ENCODE results near the gene PDIA6.

The PDIA6 gene

DNA sequence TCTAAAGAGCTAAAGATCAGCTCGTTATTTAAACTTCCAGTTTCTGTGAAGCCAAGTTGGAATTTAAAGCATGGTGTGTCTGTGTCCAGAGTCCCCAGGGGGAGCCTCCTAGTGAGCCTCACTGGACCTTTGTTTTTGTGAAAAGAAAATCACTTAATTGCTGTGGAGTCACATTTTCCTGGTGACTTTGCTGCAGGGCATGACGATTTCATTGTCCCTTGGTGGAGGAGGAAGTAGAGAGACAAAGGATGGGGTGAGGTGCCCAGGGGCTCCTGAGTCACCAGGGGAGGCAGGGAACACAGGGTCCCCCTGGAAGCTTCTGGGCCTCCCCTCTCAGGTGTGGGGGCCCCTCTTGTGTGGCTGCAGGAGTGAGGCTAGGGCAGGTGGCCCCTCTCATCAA, 71.4 kb downstream of the PDIA6 start:
- H3K4me2 ChIP-seq (ENCODE audit: low read length), result no peak overlapping the region
- no peaks in the 10 kb centered on the region for H3K79me2 ChIP-seq (ENCODE audit: insufficient read depth, low read length)
- H3K27ac ChIP-seq (ENCODE audit: low read depth, low read length, poor library complexity, severe bottlenecking), result no peak overlapping the region
- H3K9me3 ChIP-seq (ENCODE audit: low read length), result no peaks in the 10 kb centered on the region
- H4K20me1 ChIP-seq (ENCODE audit: insufficient read depth, low read length), result no peaks in the 10 kb centered on the region
- H3K36me3 ChIP-seq (ENCODE audit: insufficient read depth, low read length), result no peaks in the 10 kb centered on the region
- no peak overlapping the region for H3K4me3 ChIP-seq (ENCODE audit: low read depth, low read length, poor library complexity, severe bottlenecking)
- no peaks in the 10 kb centered on the region for H3K27me3 ChIP-seq (ENCODE audit: insufficient read depth, low read length)
- H3K4me1 ChIP-seq (ENCODE audit: insufficient read depth, low read length, severe bottlenecking), result peaks cover 17% of the 10 kb centered on the region
- no peaks in the 10 kb centered on the region for H3K9me2 ChIP-seq (ENCODE audit: low read depth, low read length)
- H3F3A ChIP-seq (ENCODE audit: insufficient read depth, low read length), result no peaks in the 10 kb centered on the region; the same call in 1 of the 2 replicates
- no peak overlapping the region for H3K9ac ChIP-seq (ENCODE audit: low read length)
- TF ChIP-seq, protein P1, sequence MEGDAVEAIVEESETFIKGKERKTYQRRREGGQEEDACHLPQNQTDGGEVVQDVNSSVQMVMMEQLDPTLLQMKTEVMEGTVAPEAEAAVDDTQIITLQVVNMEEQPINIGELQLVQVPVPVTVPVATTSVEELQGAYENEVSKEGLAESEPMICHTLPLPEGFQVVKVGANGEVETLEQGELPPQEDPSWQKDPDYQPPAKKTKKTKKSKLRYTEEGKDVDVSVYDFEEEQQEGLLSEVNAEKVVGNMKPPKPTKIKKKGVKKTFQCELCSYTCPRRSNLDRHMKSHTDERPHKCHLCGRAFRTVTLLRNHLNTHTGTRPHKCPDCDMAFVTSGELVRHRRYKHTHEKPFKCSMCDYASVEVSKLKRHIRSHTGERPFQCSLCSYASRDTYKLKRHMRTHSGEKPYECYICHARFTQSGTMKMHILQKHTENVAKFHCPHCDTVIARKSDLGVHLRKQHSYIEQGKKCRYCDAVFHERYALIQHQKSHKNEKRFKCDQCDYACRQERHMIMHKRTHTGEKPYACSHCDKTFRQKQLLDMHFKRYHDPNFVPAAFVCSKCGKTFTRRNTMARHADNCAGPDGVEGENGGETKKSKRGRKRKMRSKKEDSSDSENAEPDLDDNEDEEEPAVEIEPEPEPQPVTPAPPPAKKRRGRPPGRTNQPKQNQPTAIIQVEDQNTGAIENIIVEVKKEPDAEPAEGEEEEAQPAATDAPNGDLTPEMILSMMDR (IDR thresholded peaks at IDR 0.05; ENCODE audit: low read length), result no peak
- no peak for TF ChIP-seq EZH2 (IDR thresholded peaks at IDR 0.05; ENCODE audit: borderline replicate concordance, low read length)
- no peak overlapping the region for H2AFZ ChIP-seq (ENCODE audit: low read length)

DNA sequence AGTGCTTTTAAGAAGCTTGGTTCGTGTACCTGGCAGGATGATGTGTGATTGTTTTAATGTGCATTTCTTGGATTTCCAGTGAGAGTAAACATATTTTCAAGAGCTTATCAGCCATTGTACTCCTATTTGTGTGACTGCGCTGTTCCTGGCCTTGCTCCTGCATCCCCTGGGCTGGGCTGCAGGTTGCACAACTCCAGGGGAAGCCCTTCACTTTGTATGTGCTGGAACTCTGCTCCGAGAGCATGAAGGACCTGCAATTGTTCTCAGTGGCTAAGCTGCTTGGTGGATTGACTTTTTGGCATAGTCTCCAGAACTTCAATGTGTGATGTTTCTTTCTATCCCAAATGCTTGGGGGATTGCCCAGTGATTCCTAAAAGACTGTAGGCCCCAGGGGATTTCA, 72.4 kb downstream of the PDIA6 start:
- Histone ChIP-seq H3K4me3 (ENCODE audit: low read depth, low read length, poor library complexity, severe bottlenecking) (no peak overlapping the region), H3K27me3 (ENCODE audit: insufficient read depth, low read length) (no peaks in the 10 kb centered on the region), H3K9me2 (ENCODE audit: low read depth, low read length) (no peaks in the 10 kb centered on the region), H3K9ac (ENCODE audit: low read length) (no peak overlapping the region), H4K20me1 (ENCODE audit: insufficient read depth, low read length) (no peaks in the 10 kb centered on the region), H3K27ac (ENCODE audit: low read depth, low read length, poor library complexity, severe bottlenecking) (no peak overlapping the region), H2AFZ (ENCODE audit: low read length) (no peak overlapping the region), H3F3A (ENCODE audit: insufficient read depth, low read length) (no peaks in the 10 kb centered on the region; the same call in 1 of the 2 replicates), H3K9me3 (ENCODE audit: low read length) (no peaks in the 10 kb centered on the region), H3K4me2 (ENCODE audit: low read length) (no peak overlapping the region), H3K36me3 (ENCODE audit: insufficient read depth, low read length) (no peaks in the 10 kb centered on the region), H3K4me1 (ENCODE audit: insufficient read depth, low read length, severe bottlenecking) (peaks cover 9% of the 10 kb centered on the region), H3K79me2 (ENCODE audit: insufficient read depth, low read length) (no peaks in the 10 kb centered on the region)
- TF ChIP-seq, protein P1 (IDR thresholded peaks at IDR 0.05; ENCODE audit: low read length), result no peak

DNA sequence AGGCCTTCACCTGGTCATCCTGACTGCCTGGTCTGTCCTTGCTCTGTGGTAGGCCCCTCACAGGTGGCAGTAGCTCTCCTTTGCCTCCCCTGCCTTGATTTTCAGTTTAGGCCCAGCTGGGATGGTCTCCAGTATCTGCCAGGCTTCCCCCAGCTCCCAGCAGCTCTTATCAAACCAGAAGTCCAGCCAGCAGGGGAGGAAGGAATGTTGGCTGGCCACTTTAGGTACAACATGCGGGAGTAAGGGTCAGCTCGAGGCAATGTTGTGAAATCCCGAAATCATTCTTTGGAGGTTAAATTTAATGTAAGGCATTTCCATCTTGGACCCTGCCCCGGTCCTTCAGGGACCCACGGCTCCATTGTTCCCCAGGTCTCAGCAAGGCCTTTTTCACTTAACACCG, 74.4 kb downstream of the PDIA6 start:
- Histone ChIP-seq H3K4me1 (ENCODE audit: insufficient read depth, low read length, severe bottlenecking) (no peaks in the 10 kb centered on the region), H3K9me3 (ENCODE audit: low read length) (no peaks in the 10 kb centered on the region), H3K27me3 (ENCODE audit: insufficient read depth, low read length) (no peaks in the 10 kb centered on the region), H3K9ac (ENCODE audit: low read length) (no peak overlapping the region), H2AFZ (ENCODE audit: low read length) (no peak overlapping the region), H4K20me1 (ENCODE audit: insufficient read depth, low read length) (no peaks in the 10 kb centered on the region), H3K79me2 (ENCODE audit: insufficient read depth, low read length) (no peaks in the 10 kb centered on the region), H3K36me3 (ENCODE audit: insufficient read depth, low read length) (no peaks in the 10 kb centered on the region), H3K4me3 (ENCODE audit: low read depth, low read length, poor library complexity, severe bottlenecking) (no peak overlapping the region), H3K9me2 (ENCODE audit: low read depth, low read length) (no peaks in the 10 kb centered on the region), H3K27ac (ENCODE audit: low read depth, low read length, poor library complexity, severe bottlenecking) (no peak overlapping the region), H3K4me2 (ENCODE audit: low read length) (no peak overlapping the region), H3F3A (ENCODE audit: insufficient read depth, low read length) (no peaks in the 10 kb centered on the region)
- TF ChIP-seq, protein P1 (IDR thresholded peaks at IDR 0.05; ENCODE audit: low read length), result no peak
- TF ChIP-seq EZH2 (IDR thresholded peaks at IDR 0.05; ENCODE audit: borderline replicate concordance, low read length), result no peak
